ENCODE measurements around the gene GLTP.

GLTP gene

DNA sequence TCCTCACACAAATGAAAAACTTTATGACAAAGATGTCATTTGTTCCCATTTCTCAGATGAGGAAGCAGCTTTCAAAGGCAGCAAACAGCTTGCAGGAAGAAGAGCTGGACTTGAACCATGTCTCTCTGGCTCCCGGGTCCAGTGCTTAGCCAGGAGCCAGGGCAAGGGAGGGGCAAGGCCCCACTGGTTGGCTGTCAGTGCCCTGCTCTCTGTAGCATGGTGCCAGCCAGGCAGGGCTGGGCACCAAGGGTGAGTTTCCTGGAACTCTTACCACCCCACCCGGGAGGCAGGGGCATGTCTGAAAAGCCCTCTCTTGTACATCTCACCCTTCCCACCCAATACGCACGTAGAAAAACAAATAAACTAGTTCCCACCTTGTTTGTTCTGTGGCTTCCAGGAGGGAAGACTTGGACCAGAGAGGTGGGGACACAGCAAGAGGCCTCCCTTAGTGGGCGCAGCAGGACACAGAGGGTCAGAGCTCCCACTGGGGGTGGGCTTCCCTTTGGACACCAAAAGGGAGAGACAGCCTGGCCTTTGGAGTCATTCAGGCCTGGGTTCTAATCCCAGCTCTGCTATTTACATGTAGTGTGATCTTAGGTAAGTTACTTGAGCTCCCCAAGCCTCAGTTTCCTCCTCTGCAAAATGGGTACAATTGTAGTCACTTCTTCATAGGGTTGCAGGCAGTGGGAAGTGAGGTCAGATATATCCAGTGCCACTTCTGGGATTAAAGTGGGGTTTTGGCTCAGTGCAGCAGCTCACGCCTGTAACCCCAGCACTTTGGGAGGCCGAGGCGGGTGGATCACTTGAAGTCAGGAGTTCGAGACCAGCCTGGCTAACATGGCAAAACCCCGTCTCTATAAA, 64.4 kb downstream of the GLTP start:
- TF ChIP-seq CTCF (conservative IDR thresholded peaks at IDR 0.05; ENCODE audit: low read depth, low read length): no peak
- no peak overlapping the region for H3K4me3 ChIP-seq (ENCODE audit: low read depth, low read length)
- no peak for DNase-seq (ENCODE audit: low read depth)

DNA sequence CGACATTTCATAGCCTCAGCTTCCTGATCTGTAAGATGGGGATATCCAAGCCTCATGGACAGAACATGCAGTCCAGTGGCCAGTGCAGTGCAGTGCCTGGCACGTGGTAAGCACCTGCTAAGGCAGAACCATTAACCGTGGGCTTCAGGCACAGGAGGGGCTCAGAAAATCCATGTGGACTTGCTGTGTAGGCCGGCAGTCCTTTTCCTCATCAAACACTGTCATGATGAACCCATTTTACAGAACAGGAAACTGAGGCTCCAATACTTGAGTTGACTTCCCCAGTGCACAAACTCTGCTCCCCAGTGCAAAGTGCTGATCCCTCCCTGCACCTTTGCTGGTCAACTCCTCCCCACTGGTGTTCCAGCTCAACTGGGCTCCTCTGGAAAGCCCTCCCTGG, 65.1 kb downstream of the GLTP start:
- no peak for TF ChIP-seq CTCF (conservative IDR thresholded peaks at IDR 0.05; ENCODE audit: low read depth, low read length)
- no peak overlapping the region for H3K4me3 ChIP-seq (ENCODE audit: low read depth, low read length)
- DNase-seq (ENCODE audit: low read depth): no peak

DNA sequence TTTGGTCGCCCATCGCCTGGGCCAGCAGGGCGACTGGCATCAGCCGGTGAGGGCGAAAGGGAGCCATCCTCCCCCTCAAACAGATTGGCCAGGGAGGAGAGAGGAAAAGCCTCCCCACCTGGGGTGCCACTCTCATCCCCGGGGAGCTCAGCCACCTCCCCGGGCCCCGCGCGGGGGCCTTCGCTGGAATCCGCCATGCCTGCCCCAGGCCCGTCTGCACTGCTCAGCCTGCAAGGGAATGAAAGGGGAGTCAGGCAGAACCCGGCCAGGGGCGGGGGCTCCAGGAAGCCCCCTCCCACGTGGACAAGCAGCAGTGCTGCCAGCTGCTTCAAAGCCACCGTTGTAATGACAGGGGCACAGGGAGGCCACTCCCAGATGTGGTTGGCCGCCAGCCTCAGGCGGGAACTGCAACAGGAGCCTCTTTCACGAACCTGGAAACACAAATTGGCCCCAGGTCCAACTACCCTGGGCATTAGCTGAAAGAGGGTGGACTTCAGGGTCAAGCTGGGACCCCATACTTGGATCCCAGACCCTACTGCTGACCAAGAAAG, 65.7 kb downstream of the GLTP start:
- H3K4me3 ChIP-seq (ENCODE audit: low read depth, low read length): no peak overlapping the region
- no peak for TF ChIP-seq CTCF (conservative IDR thresholded peaks at IDR 0.05; ENCODE audit: low read depth, low read length)
- no peak for DNase-seq (ENCODE audit: low read depth)

- H3K4me3 ChIP-seq (ENCODE audit: low read depth, low read length): no peak overlapping the region
- DNase-seq (ENCODE audit: low read depth): no peak
- TF ChIP-seq CTCF (conservative IDR thresholded peaks at IDR 0.05; ENCODE audit: low read depth, low read length): no peak
Observed at GRCh38 chr12:109813810-109814416, 66.4 kb downstream of the GLTP start.

DNA sequence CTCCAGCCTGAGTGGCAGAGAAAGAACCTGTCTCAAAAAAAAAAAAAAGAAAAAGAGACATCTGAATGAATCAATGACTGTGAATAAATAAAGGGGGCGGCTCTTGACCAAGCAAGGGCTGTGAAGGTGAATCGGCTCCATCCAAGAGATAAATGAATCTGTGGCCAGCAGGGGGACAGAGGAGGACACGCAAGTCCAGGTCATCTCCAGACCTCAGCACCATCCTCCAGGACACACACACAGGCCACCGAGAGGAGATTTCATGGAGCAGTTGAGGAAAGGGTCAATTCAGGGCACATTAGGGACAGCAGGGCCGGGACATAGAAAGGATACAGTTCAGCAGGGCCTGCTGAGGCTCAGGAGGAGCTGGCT, 68.7 kb downstream of the GLTP start:
- H3K4me3 ChIP-seq (ENCODE audit: low read depth, low read length): no peak overlapping the region
- DNase-seq (ENCODE audit: low read depth): no peak
- TF ChIP-seq CTCF (conservative IDR thresholded peaks at IDR 0.05; ENCODE audit: low read depth, low read length): peak; percentile 41

DNA sequence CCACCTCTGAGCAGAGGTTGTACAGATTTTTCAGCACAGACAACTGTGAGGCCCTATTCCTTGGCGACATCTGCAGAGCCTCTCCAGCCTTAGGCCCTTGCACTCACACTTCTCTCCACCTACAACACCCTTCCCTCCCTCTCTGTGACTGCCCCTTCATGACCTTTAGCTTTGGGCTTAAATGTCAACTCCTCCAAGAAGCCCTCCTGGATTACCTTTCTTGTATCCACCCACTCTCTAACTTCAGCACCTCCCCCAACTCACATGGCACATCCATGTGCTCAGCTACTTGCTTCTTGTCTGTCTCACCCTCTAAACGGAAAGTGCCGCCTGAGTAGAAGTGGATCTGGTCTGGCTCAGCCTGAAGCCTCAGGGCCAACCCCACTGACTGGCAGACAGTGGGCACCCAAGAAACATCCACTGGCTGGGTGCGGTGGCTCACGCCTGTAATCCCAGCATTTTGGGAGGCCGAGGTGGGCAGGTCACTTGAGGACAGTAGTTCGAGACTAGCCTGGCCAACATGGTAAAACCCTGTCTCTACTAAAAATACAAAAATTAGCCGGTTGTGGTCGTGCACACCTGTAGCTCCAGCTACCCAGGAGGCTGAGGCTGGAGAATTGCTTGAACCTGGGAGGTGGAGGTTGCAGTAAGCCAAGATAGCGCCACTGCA, 69.3 kb downstream of the GLTP start:
- no peak overlapping the region for H3K4me3 ChIP-seq (ENCODE audit: low read depth, low read length)
- TF ChIP-seq CTCF (conservative IDR thresholded peaks at IDR 0.05; ENCODE audit: low read depth, low read length): no peak
- no peak for DNase-seq (ENCODE audit: low read depth)

All from choroid plexus epithelial cell (primary cell).